Liver (tissue), 9 donors: ENCODE data around the gene LRMDA. TPM values are rescaled to one million over a fixed set of nuclear protein-coding genes. Genes with fewer than 3 reads are reported as not detected.

Experiments
- DNase-seq: peaks from one replicate; pipeline ENCODE4 v3.0.0-alpha.2; 2017; ENCODE audit warnings: low spot score
- H3K27ac ChIP-seq, 2 donors: one replicate each; pipeline ENCODE4 v1.7.0; 2013; ENCODE audit warnings: inconsistent platforms in 2 of 2, low read length in 2 of 2, control low read depth in 1 of 2, low read depth in 1 of 2, mild to moderate bottlenecking in 1 of 2
- H3K27me3 ChIP-seq, 4 donors: one replicate each; pipeline versions ENCODE4 v1.6.1 to v1.7.0; 2013; ENCODE audit warnings: low read length in 3 of 4, inconsistent platforms in 1 of 4, mild to moderate bottlenecking in 1 of 4, moderate library complexity in 1 of 4; ENCODE audit not compliant: control insufficient read depth in 4 of 4, insufficient read depth in 4 of 4
- H3K36me3 ChIP-seq, 4 donors: one replicate each; pipeline versions ENCODE4 v1.6.1 to v1.7.0; 2013; ENCODE audit warnings: low read length in 3 of 4, mild to moderate bottlenecking in 3 of 4, low read depth in 1 of 4, moderate library complexity in 1 of 4; ENCODE audit not compliant: control insufficient read depth in 4 of 4, insufficient read depth in 3 of 4
- H3K4me1 ChIP-seq, 4 donors: one replicate each; pipeline versions ENCODE4 v1.6.1 to v1.7.0; 2013; ENCODE audit warnings: low read length in 3 of 4, mild to moderate bottlenecking in 3 of 4, moderate library complexity in 1 of 4; ENCODE audit not compliant: control insufficient read depth in 4 of 4, insufficient read depth in 4 of 4
- H3K4me3 ChIP-seq, 3 donors: one replicate each; pipeline versions ENCODE4 v1.6.1 to v1.7.0; 2013; ENCODE audit warnings: low read length in 3 of 3, control low read depth in 1 of 3, low read depth in 1 of 3, mild to moderate bottlenecking in 1 of 3
- H3K9ac ChIP-seq, 2 donors: one replicate each; pipeline ENCODE4 v1.7.0; 2013; ENCODE audit warnings: low read length in 2 of 2, mild to moderate bottlenecking in 2 of 2, moderate library complexity in 2 of 2, control low read depth in 1 of 2, low read depth in 1 of 2
- H3K9me3 ChIP-seq, 4 donors: one replicate each; pipeline versions ENCODE4 v1.6.1 to v1.7.0; 2013; ENCODE audit warnings: low read length in 3 of 4; ENCODE audit not compliant: control insufficient read depth in 4 of 4
- ATF3 ChIP-seq: IDR thresholded peaks from 2 replicates; pipeline ENCODE4 v1.6.1; 2016; ENCODE audit warnings: antibody characterized with exemption
- CTCF ChIP-seq: fragments of 150-350 bp; IDR thresholded peaks from 2 replicates; pipeline ENCODE4 v1.5.1; 2017; ENCODE audit warnings: improper control_type of control experiment, low read depth, low read length; ENCODE audit not compliant: missing input control
- EGR1 ChIP-seq, 2 donors: IDR thresholded peaks; 2 replicates each; pipeline ENCODE4 v1.6.1; 2016 to 2018; ENCODE audit warnings: antibody characterized with exemption in 2 of 2, low read depth in 2 of 2
- FOXA1 ChIP-seq: IDR thresholded peaks from 2 replicates; pipeline ENCODE4 v1.6.1; 2016; ENCODE audit warnings: antibody characterized with exemption
- FOXA2 ChIP-seq: IDR thresholded peaks from 2 replicates; pipeline ENCODE4 v1.6.1; 2016; ENCODE audit warnings: antibody characterized with exemption
- GABPA ChIP-seq, 2 donors: IDR thresholded peaks in 1 of 2; conservative IDR thresholded peaks in 1 of 2; 2 replicates each; pipeline ENCODE4 v1.6.1; 2016; ENCODE audit warnings: antibody characterized with exemption in 2 of 2, mild to moderate bottlenecking in 1 of 2, moderate library complexity in 1 of 2
- HNF4A ChIP-seq, 2 donors: conservative IDR thresholded peaks; 2 replicates each; pipeline ENCODE4 v1.6.1; 2016; ENCODE audit warnings: antibody characterized with exemption in 2 of 2, mild to moderate bottlenecking in 2 of 2
- HNF4G ChIP-seq: IDR thresholded peaks from 2 replicates; pipeline ENCODE4 v1.6.1; 2016; ENCODE audit warnings: antibody characterized with exemption
- JUND ChIP-seq, 2 donors: IDR thresholded peaks; 2 replicates each; pipeline ENCODE4 v1.6.1; 2016; ENCODE audit warnings: antibody characterized with exemption in 2 of 2
- MAX ChIP-seq: IDR thresholded peaks from 2 replicates; pipeline ENCODE4 v1.6.1; 2016; ENCODE audit warnings: antibody characterized with exemption
- NR2F2 ChIP-seq: IDR thresholded peaks from 2 replicates; pipeline ENCODE4 v1.6.1; 2016; ENCODE audit warnings: antibody characterized with exemption
- RAD21 ChIP-seq, 2 donors: IDR thresholded peaks; 2 replicates each; pipeline ENCODE4 v1.6.1; 2016; ENCODE audit warnings: antibody characterized with exemption in 2 of 2, mild to moderate bottlenecking in 2 of 2
- REST ChIP-seq: IDR thresholded peaks from 2 replicates; pipeline ENCODE4 v1.6.1; 2016; ENCODE audit warnings: antibody characterized with exemption, mild to moderate bottlenecking
- RXRA ChIP-seq, 2 donors: IDR thresholded peaks; 2 replicates each; pipeline ENCODE4 v1.6.1; 2017 to 2018; ENCODE audit warnings: antibody characterized with exemption in 2 of 2, mild to moderate bottlenecking in 1 of 2
- SP1 ChIP-seq: IDR thresholded peaks from 2 replicates; pipeline ENCODE4 v1.6.1; 2018; ENCODE audit warnings: antibody characterized with exemption, mild to moderate bottlenecking
- TAF1 ChIP-seq: conservative IDR thresholded peaks from 2 replicates; pipeline ENCODE4 v1.6.1; 2016; ENCODE audit warnings: antibody characterized with exemption, mild to moderate bottlenecking
- YY1 ChIP-seq: IDR thresholded peaks from 2 replicates; pipeline ENCODE4 v1.6.1; 2016; ENCODE audit warnings: antibody characterized with exemption, mild to moderate bottlenecking
- ZBTB33 ChIP-seq: IDR thresholded peaks from 2 replicates; pipeline ENCODE4 v1.6.1; 2016; ENCODE audit warnings: antibody characterized with exemption
- WGBS: extraction: QIAGEN DNeasy Blood & Tissue Kit; methylation state at CpG from one replicate; pipeline ENCODE4 v1.1.7; 2013; 5-methylcytosine and 5-hydroxymethylcytosine counted together
- polyA plus RNA-seq, 2 donors: library from polyadenylated mRNA; stranded (reverse) in 1 of 2; unstranded in 1 of 2; fragments of 200-250 nt in 1 of 2; fragments of >200 nt in 1 of 2; fragmentation: Nextera tagmentation in 1 of 2; extraction: Ambion mirVana in 1 of 2; gene quantifications; one replicate each; pipeline versions ENCODE4 v1.2.1 to v1.2.3, GENCODE V29; 2013 to 2015
- total RNA-seq, 2 donors: library from RNA; depleted of rRNA; stranded (reverse); fragments of >200 nt; gene quantifications; one replicate each; pipeline ENCODE4 v1.2.3, GENCODE V29; 2014
- donor health status: healthy.
- donor health status: healthy.
- donor health status: healthy.
- donor health status: healthy.
- donor health status: healthy.

LRMDA gene
- total and polyA plus RNA-seq, 4 donors = 7.9 to 15.8 (median 11.3) TPM

DNA sequence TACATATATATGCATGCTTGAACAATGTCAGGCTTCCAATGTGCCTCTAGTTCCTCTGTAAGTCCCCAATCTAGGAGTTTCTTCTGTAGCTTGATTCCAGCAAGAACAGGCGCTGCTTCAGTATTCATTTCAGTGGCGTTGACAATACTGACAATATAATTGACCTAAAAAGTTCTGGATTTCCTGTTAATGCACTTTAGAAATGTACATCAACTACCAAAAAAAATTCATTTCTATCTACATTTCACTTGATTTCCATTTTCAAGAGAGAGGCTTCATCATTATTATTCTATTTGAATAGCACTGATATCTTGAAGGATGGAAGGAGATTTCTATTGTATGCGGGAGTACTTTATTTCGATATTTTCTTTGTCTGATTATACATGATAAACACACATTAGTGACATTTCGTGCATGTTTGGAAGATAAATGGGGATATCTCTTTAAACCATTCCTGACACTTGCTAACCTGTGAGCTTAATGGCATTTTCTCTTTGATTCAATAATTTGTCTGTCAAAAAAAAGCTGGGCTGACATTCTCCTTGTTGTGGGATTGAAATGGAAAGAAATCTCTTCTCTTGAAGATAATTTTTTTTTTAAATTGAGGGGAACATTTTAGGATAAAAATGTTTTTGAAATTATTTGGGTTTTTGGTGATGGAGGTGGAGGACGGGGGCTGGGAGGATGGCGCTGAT is 568.2 kb downstream of the LRMDA start:
- no peak for DNase-seq
- no peak overlapping the region for H3K27ac ChIP-seq
- H3K36me3 ChIP-seq = no peaks in the 10 kb centered on the region
- no peak overlapping the region for H3K9ac ChIP-seq
- TF ChIP-seq NR2F2 (no peak), YY1 (no peak), HNF4G (no peak), MAX (no peak), HNF4A (conservative IDR thresholded peaks at IDR 0.05) (no peak), TAF1 (no peak), JUND (IDR thresholded peaks at IDR 0.05) (no peak), EGR1 (IDR thresholded peaks at IDR 0.05; ENCODE audit: low read depth in 2 of 2) (no peak), ZBTB33 (no peak), FOXA2 (no peak), ATF3 (no peak), RAD21 (IDR thresholded peaks at IDR 0.05) (no peak), GABPA (IDR thresholded peaks at IDR 0.05 in 1 of 2, conservative IDR thresholded peaks at IDR 0.05 in 1 of 2) (no peak), FOXA1 (no peak), RXRA (IDR thresholded peaks at IDR 0.05) (no peak), REST (no peak), CTCF (no peak), SP1 (no peak)
- WGBS = 96% methylated on average over 7 of the region's 7 CpGs
- no peaks in the 10 kb centered on the region for H3K9me3 ChIP-seq
- H3K27me3 ChIP-seq = no peaks in the 10 kb centered on the region
- no peak overlapping the region for H3K4me3 ChIP-seq
- no peaks in the 10 kb centered on the region for H3K4me1 ChIP-seq
